ENCODE results near the gene YEATS2.

DNA sequence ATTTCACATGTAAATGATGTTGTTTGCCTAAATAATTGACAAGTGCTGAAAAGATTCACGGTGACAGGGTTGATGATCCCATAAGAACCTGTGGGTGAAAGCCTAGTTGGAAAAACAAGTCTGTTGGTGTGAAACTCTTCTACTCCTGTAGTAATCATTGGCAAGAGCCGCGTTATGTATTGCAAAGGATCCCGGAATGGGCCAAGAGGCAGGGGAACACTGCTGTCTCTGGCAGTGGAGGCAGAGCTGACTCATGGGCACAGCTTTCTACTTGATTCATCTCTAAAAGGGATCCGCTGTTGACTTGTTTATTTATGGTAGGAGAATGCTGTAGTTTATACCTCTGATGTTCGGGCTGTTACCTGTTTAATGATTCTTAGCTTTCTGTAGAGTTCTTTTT is 64.7 kb downstream of the YEATS2 start:
- TF ChIP-seq, protein P1, sequence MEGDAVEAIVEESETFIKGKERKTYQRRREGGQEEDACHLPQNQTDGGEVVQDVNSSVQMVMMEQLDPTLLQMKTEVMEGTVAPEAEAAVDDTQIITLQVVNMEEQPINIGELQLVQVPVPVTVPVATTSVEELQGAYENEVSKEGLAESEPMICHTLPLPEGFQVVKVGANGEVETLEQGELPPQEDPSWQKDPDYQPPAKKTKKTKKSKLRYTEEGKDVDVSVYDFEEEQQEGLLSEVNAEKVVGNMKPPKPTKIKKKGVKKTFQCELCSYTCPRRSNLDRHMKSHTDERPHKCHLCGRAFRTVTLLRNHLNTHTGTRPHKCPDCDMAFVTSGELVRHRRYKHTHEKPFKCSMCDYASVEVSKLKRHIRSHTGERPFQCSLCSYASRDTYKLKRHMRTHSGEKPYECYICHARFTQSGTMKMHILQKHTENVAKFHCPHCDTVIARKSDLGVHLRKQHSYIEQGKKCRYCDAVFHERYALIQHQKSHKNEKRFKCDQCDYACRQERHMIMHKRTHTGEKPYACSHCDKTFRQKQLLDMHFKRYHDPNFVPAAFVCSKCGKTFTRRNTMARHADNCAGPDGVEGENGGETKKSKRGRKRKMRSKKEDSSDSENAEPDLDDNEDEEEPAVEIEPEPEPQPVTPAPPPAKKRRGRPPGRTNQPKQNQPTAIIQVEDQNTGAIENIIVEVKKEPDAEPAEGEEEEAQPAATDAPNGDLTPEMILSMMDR (conservative IDR thresholded peaks at IDR 0.05; ENCODE audit: low read length): no peak
- no peak for TF ChIP-seq EZH2phosphoT487 (IDR thresholded peaks at IDR 0.05; ENCODE audit: borderline replicate concordance)

Measured in Loucy (cell line).